Endodermal cell (in vitro differentiated cells): ENCODE data around the gene RASGRF1. TPM values are rescaled to one million over a fixed set of nuclear protein-coding genes. Genes with fewer than 3 reads are reported as not detected.

Experiments used
- DNase-seq: peaks from one replicate; pipeline ENCODE4 v3.0.0-alpha.2; 2017
- H3K27ac ChIP-seq: 2 replicates; pipeline ENCODE4 v1.5.1; 2013; ENCODE audit warnings: mild to moderate bottlenecking, low read depth, low read length, moderate library complexity
- H3K27me3 ChIP-seq: 2 replicates; pipeline ENCODE4 v1.6.1; 2013; ENCODE audit warnings: mild to moderate bottlenecking, low read length, moderate library complexity; ENCODE audit not compliant: insufficient read depth, control insufficient read depth, poor library complexity, severe bottlenecking
- H3K36me3 ChIP-seq: 2 replicates; pipeline ENCODE4 v1.7.0; 2013; ENCODE audit warnings: mild to moderate bottlenecking, low read length, moderate library complexity; ENCODE audit not compliant: control insufficient read depth, insufficient read depth
- H3K4me1 ChIP-seq: one replicate; pipeline ENCODE4 v1.7.0; 2013; ENCODE audit warnings: low read length; ENCODE audit not compliant: control insufficient read depth, insufficient read depth
- H3K4me3 ChIP-seq: 2 replicates; pipeline ENCODE4 v1.5.1; 2013; ENCODE audit warnings: mild to moderate bottlenecking, low read length, moderate library complexity
- H3K9ac ChIP-seq: 2 replicates; pipeline ENCODE4 v1.6.1; 2013; ENCODE audit warnings: mild to moderate bottlenecking, low read length, moderate library complexity; ENCODE audit not compliant: poor library complexity, severe bottlenecking; ENCODE audit errors: extremely low read depth
- H3K9me3 ChIP-seq: 2 replicates; pipeline ENCODE4 v1.6.1; 2013; ENCODE audit warnings: mild to moderate bottlenecking, low read length, moderate library complexity; ENCODE audit not compliant: control insufficient read depth
- H3K27ac Mint-ChIP-seq: 2 replicates; pipeline ENCODE4 v1.8.0; 2020; ENCODE audit warnings: mixed read lengths
- H3K27me3 Mint-ChIP-seq: 2 replicates; pipeline ENCODE4 v1.8.0; 2021; ENCODE audit warnings: mild to moderate bottlenecking, mixed read lengths; ENCODE audit not compliant: insufficient read depth
- H3K36me3 Mint-ChIP-seq: 2 replicates; pipeline ENCODE4 v1.8.0; 2020; ENCODE audit warnings: low read depth, mixed read lengths
- H3K4me1 Mint-ChIP-seq: 2 replicates; pipeline ENCODE4 v1.8.0; 2020; ENCODE audit warnings: mixed read lengths
- H3K4me3 Mint-ChIP-seq: 2 replicates; pipeline ENCODE4 v1.8.0; 2020; ENCODE audit warnings: mild to moderate bottlenecking, moderate library complexity, mixed read lengths
- H3K9me3 Mint-ChIP-seq: 2 replicates; pipeline ENCODE4 v1.8.0; 2020; ENCODE audit warnings: mild to moderate bottlenecking, mixed read lengths
- WGBS, 2 experiments: methylation state at CpG; one replicate each; pipeline versions ENCODE4 v1.1.5 to v1.1.7; 2013; ENCODE audit warnings: missing lambda C conversion rate in 2 of 2, mixed read lengths in 1 of 2; ENCODE audit not compliant: insufficient coverage in 1 of 2, insufficient read length in 1 of 2; 5-methylcytosine and 5-hydroxymethylcytosine counted together
- total RNA-seq, 2 donors: library from RNA; stranded (reverse); fragmentation: NEBNext Ultra II Directional in 1 of 2; extraction: Animal tissue kit (Norgen Biotek cat#: 25700) in 1 of 2; gene quantifications; 2 replicates in 1 of 2; 3 replicates in 1 of 2; pipeline ENCODE4 v1.2.1, GENCODE V29; 2021
- TF ChIP-seq, protein P1 (sequence below): fragments of 200-600 bp; sonication (generic); conservative IDR thresholded peaks from 2 replicates; pipeline ENCODE4 v1.5.0; 2021; ENCODE audit warnings: antibody characterized with exemption, mild to moderate bottlenecking

RASGRF1 gene
- total RNA-seq, 2 donors from 2014 or later: 0.20 TPM; not detected in 1

DNA sequence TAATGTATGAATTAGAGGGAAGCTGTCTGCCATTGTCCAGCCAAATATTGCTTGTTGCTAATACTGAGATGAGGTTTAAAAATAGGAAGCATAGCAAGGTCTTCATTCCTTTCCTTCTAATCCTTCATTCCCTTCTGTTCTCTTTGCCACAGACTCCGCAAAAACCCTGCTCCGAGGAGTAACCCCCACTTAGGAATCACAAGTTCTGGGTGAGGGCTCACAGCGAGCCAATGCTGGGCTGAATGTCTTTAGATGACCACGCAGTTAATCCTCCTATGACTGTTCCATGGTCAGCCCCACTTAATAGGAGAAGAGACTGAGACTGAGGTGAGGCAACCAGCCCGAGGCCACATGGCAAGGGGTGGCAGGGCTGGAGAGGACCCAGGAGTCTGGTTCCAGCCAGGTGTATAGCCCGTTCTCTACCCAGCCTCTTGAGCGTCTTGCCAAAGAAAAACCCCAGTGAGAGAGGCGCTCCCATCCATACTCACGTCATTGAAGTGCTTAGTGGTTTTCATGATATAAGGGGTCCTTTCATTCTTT is 100.8 kb downstream of the RASGRF1 start:
- Histone ChIP-seq H3K4me3 (no peak overlapping the region), H3K9me3 (no peaks in the 10 kb centered on the region), H3K27me3 (no peaks in the 10 kb centered on the region), H3K36me3 (no peaks in the 10 kb centered on the region), H3K9ac (no peak overlapping the region), H3K4me1 (no peaks in the 10 kb centered on the region), H3K27ac (no peak overlapping the region)
- TF ChIP-seq, protein P1, sequence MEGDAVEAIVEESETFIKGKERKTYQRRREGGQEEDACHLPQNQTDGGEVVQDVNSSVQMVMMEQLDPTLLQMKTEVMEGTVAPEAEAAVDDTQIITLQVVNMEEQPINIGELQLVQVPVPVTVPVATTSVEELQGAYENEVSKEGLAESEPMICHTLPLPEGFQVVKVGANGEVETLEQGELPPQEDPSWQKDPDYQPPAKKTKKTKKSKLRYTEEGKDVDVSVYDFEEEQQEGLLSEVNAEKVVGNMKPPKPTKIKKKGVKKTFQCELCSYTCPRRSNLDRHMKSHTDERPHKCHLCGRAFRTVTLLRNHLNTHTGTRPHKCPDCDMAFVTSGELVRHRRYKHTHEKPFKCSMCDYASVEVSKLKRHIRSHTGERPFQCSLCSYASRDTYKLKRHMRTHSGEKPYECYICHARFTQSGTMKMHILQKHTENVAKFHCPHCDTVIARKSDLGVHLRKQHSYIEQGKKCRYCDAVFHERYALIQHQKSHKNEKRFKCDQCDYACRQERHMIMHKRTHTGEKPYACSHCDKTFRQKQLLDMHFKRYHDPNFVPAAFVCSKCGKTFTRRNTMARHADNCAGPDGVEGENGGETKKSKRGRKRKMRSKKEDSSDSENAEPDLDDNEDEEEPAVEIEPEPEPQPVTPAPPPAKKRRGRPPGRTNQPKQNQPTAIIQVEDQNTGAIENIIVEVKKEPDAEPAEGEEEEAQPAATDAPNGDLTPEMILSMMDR: no peak
- DNase-seq: no peak
- H3K27me3 Mint-ChIP-seq: peaks cover 2% of the 10 kb centered on the region
- no peak overlapping the region for H3K27ac Mint-ChIP-seq
- no peaks in the 10 kb centered on the region for H3K9me3 Mint-ChIP-seq
- 87 to 93% methylated on average over 3 to 9 of the region's 9 CpGs for WGBS, 2 experiments
- no peak overlapping the region for H3K4me3 Mint-ChIP-seq
- H3K4me1 Mint-ChIP-seq: no peaks in the 10 kb centered on the region
- no peaks in the 10 kb centered on the region for H3K36me3 Mint-ChIP-seq

- Histone ChIP-seq H3K4me1 (no peaks in the 10 kb centered on the region), H3K27me3 (no peaks in the 10 kb centered on the region), H3K27ac (no peak overlapping the region), H3K9me3 (no peaks in the 10 kb centered on the region), H3K4me3 (no peak overlapping the region), H3K9ac (no peak overlapping the region), H3K36me3 (no peaks in the 10 kb centered on the region)
- H3K27ac Mint-ChIP-seq: no peak overlapping the region
- H3K4me1 Mint-ChIP-seq: no peaks in the 10 kb centered on the region
- peaks cover 2% of the 10 kb centered on the region for H3K27me3 Mint-ChIP-seq
- DNase-seq: no peak
- H3K4me3 Mint-ChIP-seq: no peak overlapping the region
- no peaks in the 10 kb centered on the region for H3K36me3 Mint-ChIP-seq
- 84 to 87% methylated on average over 4 to 7 of the region's 7 CpGs for WGBS, 2 experiments
- no peaks in the 10 kb centered on the region for H3K9me3 Mint-ChIP-seq
- TF ChIP-seq, protein P1: no peak
Measured at GRCh38 chr15:78988361-78988911, 102.1 kb downstream of the RASGRF1 start.

GRCh38 chr15:78987556-78988360 is 102.8 kb downstream of the RASGRF1 start:
- Histone ChIP-seq H3K27me3 (no peaks in the 10 kb centered on the region), H3K9me3 (no peaks in the 10 kb centered on the region), H3K4me3 (no peak overlapping the region), H3K4me1 (no peaks in the 10 kb centered on the region), H3K27ac (no peak overlapping the region), H3K36me3 (no peaks in the 10 kb centered on the region), H3K9ac (no peak overlapping the region)
- no peaks in the 10 kb centered on the region for H3K36me3 Mint-ChIP-seq
- WGBS, 2 experiments: 92 to 97% methylated on average over 6 to 10 of the region's 10 CpGs
- H3K4me3 Mint-ChIP-seq: no peak overlapping the region
- no peaks in the 10 kb centered on the region for H3K4me1 Mint-ChIP-seq
- peaks cover 2% of the 10 kb centered on the region for H3K27me3 Mint-ChIP-seq
- TF ChIP-seq, protein P1: no peak
- no peak overlapping the region for H3K27ac Mint-ChIP-seq
- no peaks in the 10 kb centered on the region for H3K9me3 Mint-ChIP-seq
- no peak for DNase-seq
